ENCODE data around the gene ADRB2. TPM values are rescaled to one million over a fixed set of nuclear protein-coding genes. Genes with fewer than 3 reads are reported as not detected.

The ADRB2 gene
- total RNA-seq, 6 experiments from 2014 or later: 2.0 to 4.0 (median 3.7) TPM

DNA sequence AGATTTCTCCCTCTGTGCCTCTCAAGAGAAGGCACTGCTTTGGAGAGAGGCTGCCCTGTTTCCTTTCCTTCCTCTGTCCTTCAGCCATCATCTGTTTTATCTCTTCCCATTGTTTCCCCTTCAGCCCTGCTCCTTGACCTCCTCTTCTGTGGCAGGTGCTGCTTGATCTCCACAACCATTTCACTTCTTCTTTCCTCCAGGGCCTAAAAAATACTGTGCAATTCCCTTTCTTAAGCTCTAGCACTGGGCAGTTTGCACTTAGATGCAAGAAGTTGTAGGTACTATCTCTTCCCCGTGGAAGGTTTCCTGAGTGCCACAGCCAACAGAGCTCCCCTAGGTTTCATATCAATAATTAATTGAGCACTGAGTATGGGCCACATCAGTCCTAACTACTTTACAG is 8.8 kb upstream of the ADRB2 start:
- no peaks in the 10 kb centered on the region; the same call in 1 of the 2 replicates for H3K27me3 Mint-ChIP-seq (ENCODE audit: insufficient read depth)
- H3K36me3 Mint-ChIP-seq (ENCODE audit: low read depth): no peaks in the 10 kb centered on the region
- no peak for DNase-seq
- no peaks in the 10 kb centered on the region for H3K9me3 Mint-ChIP-seq
- no peak overlapping the region for H3K4me3 Mint-ChIP-seq
- peaks cover 12% of the 10 kb centered on the region for H3K4me1 Mint-ChIP-seq (ENCODE audit: low read depth)
- no peak overlapping the region for H3K27ac Mint-ChIP-seq
- TF ChIP-seq, protein P1, sequence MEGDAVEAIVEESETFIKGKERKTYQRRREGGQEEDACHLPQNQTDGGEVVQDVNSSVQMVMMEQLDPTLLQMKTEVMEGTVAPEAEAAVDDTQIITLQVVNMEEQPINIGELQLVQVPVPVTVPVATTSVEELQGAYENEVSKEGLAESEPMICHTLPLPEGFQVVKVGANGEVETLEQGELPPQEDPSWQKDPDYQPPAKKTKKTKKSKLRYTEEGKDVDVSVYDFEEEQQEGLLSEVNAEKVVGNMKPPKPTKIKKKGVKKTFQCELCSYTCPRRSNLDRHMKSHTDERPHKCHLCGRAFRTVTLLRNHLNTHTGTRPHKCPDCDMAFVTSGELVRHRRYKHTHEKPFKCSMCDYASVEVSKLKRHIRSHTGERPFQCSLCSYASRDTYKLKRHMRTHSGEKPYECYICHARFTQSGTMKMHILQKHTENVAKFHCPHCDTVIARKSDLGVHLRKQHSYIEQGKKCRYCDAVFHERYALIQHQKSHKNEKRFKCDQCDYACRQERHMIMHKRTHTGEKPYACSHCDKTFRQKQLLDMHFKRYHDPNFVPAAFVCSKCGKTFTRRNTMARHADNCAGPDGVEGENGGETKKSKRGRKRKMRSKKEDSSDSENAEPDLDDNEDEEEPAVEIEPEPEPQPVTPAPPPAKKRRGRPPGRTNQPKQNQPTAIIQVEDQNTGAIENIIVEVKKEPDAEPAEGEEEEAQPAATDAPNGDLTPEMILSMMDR (IDR thresholded peaks at IDR 0.05): no peak

DNA sequence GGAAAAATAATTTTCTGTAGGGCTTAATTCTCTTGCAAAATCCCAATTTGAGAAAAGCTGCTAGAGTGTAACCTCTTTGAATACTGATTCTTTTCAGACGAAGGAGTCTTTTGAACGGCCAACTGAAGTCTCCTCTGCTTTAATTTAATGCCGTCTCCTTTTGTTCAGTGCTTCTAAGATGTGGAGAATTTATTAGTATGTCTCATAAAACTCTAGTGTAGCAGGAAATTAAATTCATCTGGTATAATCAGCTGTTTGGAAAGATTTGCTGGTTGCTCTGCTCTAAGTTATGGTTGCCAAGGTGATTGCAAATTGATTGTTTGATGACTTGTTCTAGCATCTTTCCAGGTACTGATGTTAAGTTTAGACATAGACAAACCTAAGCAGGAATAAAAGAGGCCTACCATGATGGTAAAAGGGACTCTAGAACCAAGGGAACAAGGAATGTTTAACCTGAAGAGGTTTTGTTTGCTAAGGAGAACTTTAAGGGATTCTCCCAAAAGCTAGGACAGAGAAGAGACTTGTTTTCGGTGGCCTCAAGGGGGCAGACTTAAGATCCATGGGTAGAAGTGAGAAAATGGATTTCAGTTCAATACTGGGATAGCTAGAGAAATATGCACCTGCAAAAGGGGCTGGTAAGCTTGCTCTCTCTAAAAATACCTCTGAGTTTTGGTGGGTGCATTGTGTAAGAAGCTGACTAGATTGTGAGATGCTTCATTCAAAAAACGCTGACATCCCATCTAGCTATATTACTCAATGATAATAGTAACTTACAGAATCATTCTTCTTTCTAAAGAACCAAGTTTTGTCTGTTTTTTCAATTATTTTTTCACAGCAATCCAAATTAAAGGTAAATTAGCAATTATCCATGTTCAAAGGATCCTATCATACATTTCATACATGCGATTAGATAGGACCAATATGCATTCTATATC is 5.7 kb upstream of the ADRB2 start:
- H3K4me1 Mint-ChIP-seq (ENCODE audit: low read depth): peaks cover 25% of the 10 kb centered on the region
- no peaks in the 10 kb centered on the region for H3K9me3 Mint-ChIP-seq
- TF ChIP-seq, protein P1 (IDR thresholded peaks at IDR 0.05): peak; percentile 85
- no peaks in the 10 kb centered on the region for H3K36me3 Mint-ChIP-seq (ENCODE audit: low read depth)
- peak overlapping the region; percentile 42; the same call in 1 of the 2 replicates for H3K27ac Mint-ChIP-seq
- no peak overlapping the region for H3K4me3 Mint-ChIP-seq
- peak; percentile 15 for DNase-seq
- H3K27me3 Mint-ChIP-seq (ENCODE audit: insufficient read depth): no peaks in the 10 kb centered on the region

DNA sequence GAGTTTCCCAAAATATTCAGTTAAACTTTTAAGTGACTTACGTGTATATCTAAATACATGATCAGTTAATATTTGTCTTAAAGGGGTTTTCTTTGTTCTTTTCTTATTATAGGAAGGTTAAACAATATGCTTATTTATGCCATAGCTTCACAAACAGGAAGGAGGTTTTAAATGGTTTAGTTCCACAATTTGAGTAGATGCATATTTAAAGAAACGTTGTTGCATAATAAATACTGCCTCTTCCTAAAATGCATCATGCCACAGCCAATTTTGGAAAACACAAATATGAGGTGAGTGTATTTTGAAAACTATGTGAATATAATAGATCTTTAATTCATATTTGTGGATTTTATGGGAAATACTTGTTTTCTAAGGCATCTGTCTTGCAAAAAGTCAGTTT is 2.5 kb upstream of the ADRB2 start:
- H3K27me3 Mint-ChIP-seq (ENCODE audit: insufficient read depth): peaks cover 1% of the 10 kb centered on the region; the same call in 1 of the 2 replicates
- no peaks in the 10 kb centered on the region for H3K9me3 Mint-ChIP-seq
- TF ChIP-seq, protein P1 (IDR thresholded peaks at IDR 0.05): no peak
- H3K36me3 Mint-ChIP-seq (ENCODE audit: low read depth): 0 out of 2 replicates have a peak, but pooled peaks cover 4% of the 10 kb centered on the region
- no peak overlapping the region for H3K4me3 Mint-ChIP-seq
- H3K27ac Mint-ChIP-seq: no peak overlapping the region
- peaks cover 46% of the 10 kb centered on the region for H3K4me1 Mint-ChIP-seq (ENCODE audit: low read depth)
- DNase-seq: no peak

DNA sequence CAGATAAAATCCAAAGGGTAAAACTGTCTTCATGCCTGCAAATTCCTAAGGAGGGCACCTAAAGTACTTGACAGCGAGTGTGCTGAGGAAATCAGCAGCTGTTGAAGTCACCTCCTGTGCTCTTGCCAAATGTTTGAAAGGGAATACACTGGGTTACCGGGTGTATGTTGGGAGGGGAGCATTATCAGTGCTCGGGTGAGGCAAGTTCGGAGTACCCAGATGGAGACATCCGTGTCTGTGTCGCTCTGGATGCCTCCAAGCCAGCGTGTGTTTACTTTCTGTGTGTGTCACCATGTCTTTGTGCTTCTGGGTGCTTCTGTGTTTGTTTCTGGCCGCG is 727 bp upstream of the ADRB2 start:
- Mint-ChIP-seq H3K9me3 (no peaks in the 10 kb centered on the region), H3K27ac (peak overlapping the region; percentile 84), H3K4me1 (ENCODE audit: low read depth) (peaks cover 58% of the 10 kb centered on the region), H3K27me3 (ENCODE audit: insufficient read depth) (peaks cover 1% of the 10 kb centered on the region; the same call in 1 of the 2 replicates), H3K4me3 (peak overlapping the region; percentile 94), H3K36me3 (ENCODE audit: low read depth) (peaks cover 15% of the 10 kb centered on the region; the same call in 1 of the 2 replicates)
- DNase-seq: peak; percentile 48
- TF ChIP-seq, protein P1 (IDR thresholded peaks at IDR 0.05): 0 out of 2 replicates have a peak, but pooled peaks have one; percentile 1

DNA sequence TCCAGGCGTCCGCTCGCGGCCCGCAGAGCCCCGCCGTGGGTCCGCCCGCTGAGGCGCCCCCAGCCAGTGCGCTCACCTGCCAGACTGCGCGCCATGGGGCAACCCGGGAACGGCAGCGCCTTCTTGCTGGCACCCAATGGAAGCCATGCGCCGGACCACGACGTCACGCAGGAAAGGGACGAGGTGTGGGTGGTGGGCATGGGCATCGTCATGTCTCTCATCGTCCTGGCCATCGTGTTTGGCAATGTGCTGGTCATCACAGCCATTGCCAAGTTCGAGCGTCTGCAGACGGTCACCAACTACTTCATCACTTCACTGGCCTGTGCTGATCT is 294 bp downstream of the ADRB2 start:
- Mint-ChIP-seq H3K27ac (no peak overlapping the region), H3K27me3 (ENCODE audit: insufficient read depth) (peaks cover 1% of the 10 kb centered on the region; the same call in 1 of the 2 replicates), H3K4me3 (peak overlapping the region; percentile 94), H3K9me3 (no peaks in the 10 kb centered on the region), H3K36me3 (ENCODE audit: low read depth) (peaks cover 15% of the 10 kb centered on the region; the same call in 1 of the 2 replicates), H3K4me1 (ENCODE audit: low read depth) (peaks cover 66% of the 10 kb centered on the region)
- TF ChIP-seq, protein P1 (IDR thresholded peaks at IDR 0.05): no peak
- DNase-seq: no peak
